Kidney (tissue), 14 donors: ENCODE measurements around the gene APCDD1L. TPM values are rescaled to one million over a fixed set of nuclear protein-coding genes. Genes with fewer than 3 reads are reported as not detected.

Experiments used
- DNase-seq, 5 donors: peaks; one replicate each; pipeline ENCODE4 v3.0.0-alpha.2; 2013 to 2020
- FAIRE-seq: peaks from 2 replicates; lab custom pipeline; 2012; peaks lifted over from hg19 to GRCh38; lab: Jason Lieb, UNC
- H3K27ac ChIP-seq, 2 donors: one replicate each; pipeline ENCODE4 v1.7.0; 2013; ENCODE audit warnings: low read depth in 2 of 2, low read length in 2 of 2, inconsistent platforms in 1 of 2
- H3K27me3 ChIP-seq: one replicate; pipeline ENCODE4 v1.7.1; 2013; ENCODE audit warnings: low read length, inconsistent platforms; ENCODE audit not compliant: control insufficient read depth, insufficient read depth
- H3K36me3 ChIP-seq, 3 donors: one replicate each; pipeline versions ENCODE4 v1.7.0 to v1.7.1; 2013; ENCODE audit warnings: low read length in 3 of 3, control low read depth in 1 of 3, inconsistent platforms in 1 of 3; ENCODE audit not compliant: insufficient read depth in 3 of 3, control insufficient read depth in 2 of 3
- H3K4me1 ChIP-seq, 3 donors: one replicate each; pipeline versions ENCODE4 v1.7.0 to v1.7.1; 2013; ENCODE audit warnings: low read length in 3 of 3, inconsistent platforms in 1 of 3, low read depth in 1 of 3; ENCODE audit not compliant: control insufficient read depth in 2 of 3, insufficient read depth in 2 of 3
- H3K4me3 ChIP-seq, 3 donors: one replicate each; pipeline versions ENCODE4 v1.7.0 to v1.8.1; 2013; ENCODE audit warnings: low read length in 3 of 3, control low read depth in 1 of 3, inconsistent platforms in 1 of 3
- H3K9ac ChIP-seq, 3 donors: one replicate each; pipeline versions ENCODE4 v1.7.0 to v1.7.1; 2013; ENCODE audit warnings: low read length in 3 of 3, control low read depth in 1 of 3, inconsistent platforms in 1 of 3
- H3K9me3 ChIP-seq, 3 donors: one replicate each; pipeline versions ENCODE4 v1.7.0 to v1.7.1; 2013; ENCODE audit warnings: low read length in 3 of 3, control low read depth in 1 of 3, inconsistent platforms in 1 of 3; ENCODE audit not compliant: control insufficient read depth in 2 of 3, insufficient read depth in 1 of 3
- intact Hi-C: fragments of 100-400 bp; cut with DNase I; formaldehyde crosslinking; loops from one replicate; pipeline ENCODE4 v1.11.1; 2022
- polyA plus RNA-seq: library from polyadenylated mRNA; stranded (reverse); fragments of 350-450 nt; fragmentation: Illumina TruSeq; extraction: RNeasy Lipid Tissue Mini Kit (QIAGEN cat#74804); gene quantifications from one replicate; pipeline ENCODE4 v1.2.3, GENCODE V29; 2014; ENCODE audit warnings: low read depth, low replicate concordance; ENCODE audit not compliant: insufficient read depth
- total RNA-seq: library from RNA; stranded (reverse); fragmentation: NEBNext Ultra II Directional; extraction: Animal tissue kit (Norgen Biotek cat#: 25700); gene quantifications from one replicate; pipeline ENCODE4 v1.2.1, GENCODE V29; 2021
- TF ChIP-seq, protein P1 (sequence below): IDR thresholded peaks from 3 replicates; pipeline ENCODE4 v1.5.1; 2012; ENCODE audit warnings: mild to moderate bottlenecking, moderate library complexity, borderline replicate concordance; ENCODE audit not compliant: insufficient read depth; ENCODE audit errors: extremely low read depth
- donor health status: control.
- donor health status: control.
- donor health status: control.
- donor health status: control.
- donor health status: control.
- donor health status: DM: yes; HTN: yes; CAD: no.
- donor health status: Normal renal cell carcinoma (clear cell type).

APCDD1L gene
- total and polyA plus RNA-seq, 2 donors from 2014 or later: 1.2 to 4.5 TPM

DNA sequence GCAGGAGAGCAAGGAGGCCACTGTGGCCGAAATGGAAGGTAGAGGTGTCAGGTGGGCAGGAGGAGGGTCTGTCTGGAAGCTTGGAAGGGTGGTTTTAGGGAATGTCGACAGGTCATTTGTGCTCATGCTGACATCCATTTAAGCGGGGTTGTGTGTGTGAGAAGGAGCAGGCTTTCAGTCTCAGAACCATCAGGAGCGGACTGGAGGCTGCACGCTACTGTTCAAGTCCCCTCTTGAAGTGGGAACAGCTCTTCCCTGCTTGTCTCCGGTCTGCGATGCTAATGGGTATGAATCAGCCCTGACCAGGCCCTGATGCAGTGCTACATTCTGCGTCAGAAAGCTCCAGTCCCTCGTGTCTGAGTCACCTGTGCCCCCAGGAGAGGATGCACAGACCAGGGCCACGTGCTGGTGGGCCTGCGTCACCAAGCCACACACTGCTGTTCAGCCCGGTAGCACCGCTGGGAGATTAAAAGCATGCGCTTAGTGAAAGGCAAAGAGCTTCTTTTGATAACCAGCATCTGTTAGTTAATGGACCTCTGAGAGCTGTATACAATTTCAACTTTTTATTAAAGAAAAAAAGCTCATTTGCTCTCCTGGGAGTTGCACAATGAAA, 58.0 kb downstream of the APCDD1L start:
- no peaks in the 10 kb centered on the region for H3K9me3 ChIP-seq
- no peak overlapping the region for H3K4me3 ChIP-seq
- intact Hi-C loops: no loop called here
- FAIRE-seq (no peak), DNase-seq (peak in 2 of 5 donors; percentile 31 to 74)
- TF ChIP-seq, protein P1, sequence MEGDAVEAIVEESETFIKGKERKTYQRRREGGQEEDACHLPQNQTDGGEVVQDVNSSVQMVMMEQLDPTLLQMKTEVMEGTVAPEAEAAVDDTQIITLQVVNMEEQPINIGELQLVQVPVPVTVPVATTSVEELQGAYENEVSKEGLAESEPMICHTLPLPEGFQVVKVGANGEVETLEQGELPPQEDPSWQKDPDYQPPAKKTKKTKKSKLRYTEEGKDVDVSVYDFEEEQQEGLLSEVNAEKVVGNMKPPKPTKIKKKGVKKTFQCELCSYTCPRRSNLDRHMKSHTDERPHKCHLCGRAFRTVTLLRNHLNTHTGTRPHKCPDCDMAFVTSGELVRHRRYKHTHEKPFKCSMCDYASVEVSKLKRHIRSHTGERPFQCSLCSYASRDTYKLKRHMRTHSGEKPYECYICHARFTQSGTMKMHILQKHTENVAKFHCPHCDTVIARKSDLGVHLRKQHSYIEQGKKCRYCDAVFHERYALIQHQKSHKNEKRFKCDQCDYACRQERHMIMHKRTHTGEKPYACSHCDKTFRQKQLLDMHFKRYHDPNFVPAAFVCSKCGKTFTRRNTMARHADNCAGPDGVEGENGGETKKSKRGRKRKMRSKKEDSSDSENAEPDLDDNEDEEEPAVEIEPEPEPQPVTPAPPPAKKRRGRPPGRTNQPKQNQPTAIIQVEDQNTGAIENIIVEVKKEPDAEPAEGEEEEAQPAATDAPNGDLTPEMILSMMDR: no peak
- no peaks in the 10 kb centered on the region for H3K27me3 ChIP-seq
- no peaks in the 10 kb centered on the region for H3K36me3 ChIP-seq
- no peak overlapping the region for H3K9ac ChIP-seq
- H3K4me1 ChIP-seq: no peaks in the 10 kb centered on the region
- no peak overlapping the region for H3K27ac ChIP-seq

DNA sequence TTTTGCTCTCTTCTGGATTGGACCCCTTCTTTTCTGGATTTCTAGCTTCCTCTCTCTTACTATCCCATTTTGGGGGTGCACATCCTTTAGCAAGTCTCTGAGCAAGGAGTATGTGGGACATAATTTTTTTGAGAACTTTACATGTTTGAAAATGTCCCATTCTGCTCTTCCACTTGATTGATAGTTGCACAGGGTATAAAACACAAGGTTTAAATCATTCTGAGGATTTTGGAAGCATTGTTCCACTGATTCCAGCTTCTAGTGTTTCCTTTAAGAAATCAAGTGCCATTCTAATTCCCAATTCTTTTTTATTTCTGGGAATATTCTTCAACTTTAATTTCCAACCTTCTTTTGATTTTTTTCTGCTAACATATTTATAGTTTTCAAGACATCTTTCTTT, 60.7 kb downstream of the APCDD1L start:
- FAIRE-seq: no peak
- intact Hi-C loops: no loop called here
- H3K4me1 ChIP-seq: no peaks in the 10 kb centered on the region
- H3K36me3 ChIP-seq: no peaks in the 10 kb centered on the region
- H3K9ac ChIP-seq: no peak overlapping the region
- no peaks in the 10 kb centered on the region for H3K27me3 ChIP-seq
- TF ChIP-seq, protein P1: no peak
- H3K27ac ChIP-seq: no peak overlapping the region
- DNase-seq: no peak
- no peak overlapping the region for H3K4me3 ChIP-seq
- no peaks in the 10 kb centered on the region for H3K9me3 ChIP-seq

DNA sequence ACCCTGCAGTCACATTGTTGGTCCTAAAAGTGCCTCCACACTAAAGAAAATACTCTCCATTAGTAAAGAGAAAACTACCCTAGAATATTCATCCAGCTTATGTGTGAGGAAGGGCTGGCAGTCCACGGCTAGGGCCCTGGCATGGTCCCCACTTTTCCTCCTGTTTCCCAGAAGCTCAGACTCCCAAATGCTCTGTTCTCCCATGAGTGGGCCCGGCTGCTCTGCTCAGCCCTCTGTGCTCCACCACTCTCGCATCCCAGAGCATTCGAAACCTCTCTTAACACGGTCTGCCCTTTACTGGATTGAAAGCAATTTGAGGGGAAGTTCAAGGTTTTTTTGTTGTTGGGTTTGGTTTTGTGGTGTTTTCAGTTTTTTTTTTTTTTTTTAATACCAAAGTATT, 61.8 kb downstream of the APCDD1L start:
- no peaks in the 10 kb centered on the region for H3K36me3 ChIP-seq
- no peak overlapping the region for H3K4me3 ChIP-seq
- no peaks in the 10 kb centered on the region for H3K9me3 ChIP-seq
- intact Hi-C loops: no loop called here
- FAIRE-seq (no peak), DNase-seq (no peak)
- H3K9ac ChIP-seq: no peak overlapping the region
- H3K27ac ChIP-seq: no peak overlapping the region
- TF ChIP-seq, protein P1: no peak
- no peaks in the 10 kb centered on the region for H3K4me1 ChIP-seq
- no peaks in the 10 kb centered on the region for H3K27me3 ChIP-seq
